Testis (tissue), 3 donors: ENCODE data around the gene TIAM2. TPM values are rescaled to one million over a fixed set of nuclear protein-coding genes. Genes with fewer than 3 reads are reported as not detected.

Source experiments
- DNase-seq: peaks from one replicate; pipeline ENCODE4 v3.0.0-alpha.2; 2019
- H3K27ac ChIP-seq, 2 donors: fragments of 200-600 bp; sonication (generic); one replicate each; pipeline ENCODE4 v1.5.1; 2019
- H3K27me3 ChIP-seq: fragments of 200-600 bp; sonication (generic); one replicate; pipeline ENCODE4 v1.5.1; 2019
- H3K36me3 ChIP-seq: fragments of 200-600 bp; sonication (generic); one replicate; pipeline ENCODE4 v1.5.1; 2017; ENCODE audit warnings: low read depth; ENCODE audit errors: missing control alignments
- H3K4me1 ChIP-seq: fragments of 200-600 bp; sonication (generic); one replicate; pipeline ENCODE4 v1.5.1; 2019
- H3K4me3 ChIP-seq, 2 donors: fragments of 200-600 bp; sonication (generic); one replicate each; pipeline ENCODE4 v1.5.1; 2017 to 2019
- H3K9me3 ChIP-seq: fragments of 200-600 bp; sonication (generic); one replicate; pipeline ENCODE4 v1.5.1; 2017
- CTCF ChIP-seq, 3 experiments: fragments of 450-650 bp in 2 of 3; fragments of 200-600 bp in 1 of 3; sonication (generic) in 1 of 3; IDR thresholded peaks; one replicate each; pipeline ENCODE4 v1.5.1; 2016 to 2019; ENCODE audit warnings: antibody characterized with exemption in 3 of 3, mild to moderate bottlenecking in 2 of 3, moderate library complexity in 1 of 3
- POLR2A ChIP-seq: fragments of 450-650 bp; IDR thresholded peaks from one replicate; pipeline ENCODE4 v1.6.1; 2017; ENCODE audit warnings: antibody characterized with exemption, mild to moderate bottlenecking, moderate library complexity
- WGBS, 2 donors: methylation state at CpG; one replicate each; pipeline ENCODE4 v1.1.5; 2018; 5-methylcytosine and 5-hydroxymethylcytosine counted together
- intact Hi-C: fragments of 100-400 bp; cut with DNase I; formaldehyde crosslinking; loops from one replicate; pipeline ENCODE4 v1.15.1; 2023; ENCODE audit warnings: low total_unique reads
- polyA plus RNA-seq: library from polyadenylated mRNA; stranded (reverse); fragments of 350-450 nt; fragmentation: Illumina TruSeq; extraction: RNeasy Lipid Tissue Mini Kit (QIAGEN cat#74804); gene quantifications from one replicate; pipeline ENCODE4 v1.2.3, GENCODE V29; 2014; ENCODE audit warnings: low read depth, low replicate concordance; ENCODE audit not compliant: insufficient read depth
- total RNA-seq, 2 donors: library from RNA; depleted of rRNA; stranded (reverse); fragments of >200 nt; gene quantifications; one replicate each; pipeline ENCODE4 v1.2.3, GENCODE V29; 2016

The TIAM2 gene
- total and polyA plus RNA-seq, 3 donors from 2014 or later, result 22.7 to 43.8 (median 38.0) TPM

GRCh38 chr6:155291291-155291690, 296.2 kb downstream of the TIAM2 start:
- intact Hi-C loops, result no loop called here
- no peak for DNase-seq
- H3K27ac ChIP-seq, result no peak overlapping the region
- no peaks in the 10 kb centered on the region for H3K27me3 ChIP-seq
- H3K9me3 ChIP-seq, result no peaks in the 10 kb centered on the region
- WGBS, 2 donors, result 81 to 82% methylated on average over 3 of the region's 3 CpGs
- no peak overlapping the region for H3K4me3 ChIP-seq
- H3K4me1 ChIP-seq, result no peaks in the 10 kb centered on the region
- no peaks in the 10 kb centered on the region for H3K36me3 ChIP-seq
- no peak for TF ChIP-seq CTCF (IDR thresholded peaks at IDR 0.05)
- no peak for TF ChIP-seq POLR2A

- H3K4me1 ChIP-seq, result no peaks in the 10 kb centered on the region
- DNase-seq, result no peak
- intact Hi-C loops, result no loop called here
- H3K9me3 ChIP-seq, result no peaks in the 10 kb centered on the region
- H3K4me3 ChIP-seq, result no peak overlapping the region
- no peaks in the 10 kb centered on the region for H3K27me3 ChIP-seq
- H3K27ac ChIP-seq, result no peak overlapping the region
- 83 to 93% methylated on average over 5 of the region's 5 CpGs for WGBS, 2 donors
- H3K36me3 ChIP-seq, result no peaks in the 10 kb centered on the region
- TF ChIP-seq CTCF (IDR thresholded peaks at IDR 0.05) (no peak), POLR2A (no peak)
Measured at GRCh38 chr6:155292711-155293110, 297.6 kb downstream of the TIAM2 start.

- WGBS, 2 donors, result 88 to 92% methylated on average over 3 of the region's 3 CpGs
- Histone ChIP-seq H3K4me3 (no peak overlapping the region), H3K9me3 (no peaks in the 10 kb centered on the region), H3K27me3 (no peaks in the 10 kb centered on the region), H3K4me1 (no peaks in the 10 kb centered on the region), H3K27ac (no peak overlapping the region), H3K36me3 (no peaks in the 10 kb centered on the region)
- TF ChIP-seq POLR2A (no peak), CTCF (IDR thresholded peaks at IDR 0.05) (no peak)
- no peak for DNase-seq
- intact Hi-C loops, result no loop called here
Measured at GRCh38 chr6:155297669-155298068, 302.6 kb downstream of the TIAM2 start.

GRCh38 chr6:155301867-155302266, 306.8 kb downstream of the TIAM2 start:
- Histone ChIP-seq H3K27ac (no peak overlapping the region), H3K36me3 (no peaks in the 10 kb centered on the region), H3K4me1 (no peaks in the 10 kb centered on the region), H3K9me3 (no peaks in the 10 kb centered on the region), H3K4me3 (no peak overlapping the region), H3K27me3 (no peaks in the 10 kb centered on the region)
- DNase-seq, result no peak
- 91 to 94% methylated on average over 2 of the region's 2 CpGs for WGBS, 2 donors
- intact Hi-C loops, result no loop called here
- no peak for TF ChIP-seq CTCF (IDR thresholded peaks at IDR 0.05)
- no peak for TF ChIP-seq POLR2A

- Histone ChIP-seq H3K4me1 (no peaks in the 10 kb centered on the region), H3K36me3 (no peaks in the 10 kb centered on the region), H3K27me3 (no peaks in the 10 kb centered on the region), H3K4me3 (no peak overlapping the region), H3K27ac (no peak overlapping the region), H3K9me3 (no peaks in the 10 kb centered on the region)
- intact Hi-C loops, result no loop called here
- WGBS, 2 donors, result 61 to 69% methylated on average over 4 of the region's 4 CpGs
- TF ChIP-seq POLR2A (no peak), CTCF (IDR thresholded peaks at IDR 0.05) (no peak)
- no peak for DNase-seq
Measured at GRCh38 chr6:155303361-155303870, 308.3 kb downstream of the TIAM2 start.
